ENCODE data around the gene RIOK2.

- no peak for TF ChIP-seq POLR2A (IDR thresholded peaks at IDR 0.05; ENCODE audit: low read depth, low read length)
- TF ChIP-seq POLR2AphosphoS5 (IDR thresholded peaks at IDR 0.05; ENCODE audit: low read depth, low read length): no peak
- TF ChIP-seq POU2F2 (IDR thresholded peaks at IDR 0.05; ENCODE audit: low read depth, low read length): no peak
Measured at GRCh38 chr5:97125125-97125683, 57.8 kb downstream of the RIOK2 start.
